Body of pancreas (tissue), 4 donors: Measurements from ENCODE around the gene ATRX. TPM values are rescaled to one million over a fixed set of nuclear protein-coding genes. Genes with fewer than 3 reads are reported as not detected.
A peak's percentile ranks its signal among the peaks of the same experiment; 100 is the strongest.
"Not testable (repeated sequence)": the region's sequence is repeated elsewhere in the genome, so short reads cannot be mapped to it uniquely, and the experiment has no call there.

ENCODE experiments used
- ATAC-seq: fragments of 150-250 bp; one replicate; pipeline ENCODE4 v1.9.1; 2016
- DNase-seq, 4 donors: peaks; one replicate each; pipeline ENCODE4 v3.0.0-alpha.2; 2019
- H3K27ac ChIP-seq, 4 donors: fragments of 200-600 bp; sonication (generic); 1 replicate in 3 of 4; 2 replicates in 1 of 4; pipeline versions ENCODE4 v1.5.1 to v1.6.1; 2016 to 2019; ENCODE audit warnings: mild to moderate bottlenecking in 1 of 4, mixed read lengths in 1 of 4, moderate library complexity in 1 of 4
- H3K27me3 ChIP-seq, 2 donors: fragments of 200-600 bp; sonication (generic); one replicate each; pipeline ENCODE4 v1.6.0; 2016; ENCODE audit warnings: mild to moderate bottlenecking in 1 of 2
- H3K36me3 ChIP-seq, 2 donors: fragments of 200-600 bp; sonication (generic); replicated peaks in 1 of 2; 2 replicates each; pipeline ENCODE4 v1.5.1; 2016; ENCODE audit warnings: low read depth in 2 of 2; ENCODE audit not compliant: insufficient read depth in 1 of 2
- H3K4me1 ChIP-seq: fragments of 200-600 bp; sonication (generic); one replicate; pipeline ENCODE4 v1.6.0; 2016
- H3K4me3 ChIP-seq, 2 donors: fragments of 200-600 bp; sonication (generic); 1 replicate in 1 of 2; 2 replicates in 1 of 2; pipeline ENCODE4 v1.5.1; 2016 to 2019
- H3K9me3 ChIP-seq, 3 donors: fragments of 200-600 bp; sonication (generic); 1 replicate in 2 of 3; 2 replicates in 1 of 3; pipeline ENCODE4 v1.5.1; 2016
- CTCF ChIP-seq, 7 experiments: fragments of 450-650 bp in 4 of 7; fragments of 200-600 bp in 3 of 7; sonication (generic) in 3 of 7; IDR thresholded peaks; one replicate each; pipeline ENCODE4 v1.5.1; 2016 to 2019; ENCODE audit warnings: antibody characterized with exemption in 7 of 7
- POLR2A ChIP-seq, 3 donors: fragments of 450-650 bp; IDR thresholded peaks; one replicate each; pipeline ENCODE4 v1.6.1; 2016; ENCODE audit warnings: antibody characterized with exemption in 3 of 3, mild to moderate bottlenecking in 2 of 3
- WGBS, 2 donors: methylation state at CpG; one replicate each; pipeline ENCODE4 v1.1.5; 2017; 5-methylcytosine and 5-hydroxymethylcytosine counted together
- intact Hi-C: fragments of 100-400 bp; cut with DNase I; formaldehyde crosslinking; loops from one replicate; pipeline ENCODE4 v1.15.1; 2023
- total RNA-seq, 2 donors: library from RNA; depleted of rRNA; stranded (reverse); fragments of >200 nt; gene quantifications; one replicate each; pipeline ENCODE4 v1.1.0, GENCODE V29; 2016

Gene ATRX
- total RNA-seq, 2 donors from 2014 or later, result 73.4 to 74.5 TPM

- no peak for DNase-seq
- H3K27me3 ChIP-seq, result no peaks in the 10 kb centered on the region
- no peaks in the 10 kb centered on the region for H3K9me3 ChIP-seq
- H3K4me3 ChIP-seq, result no peak overlapping the region
- 83 to 84% methylated on average over 2 of the region's 2 CpGs for WGBS, 2 donors
- ATAC-seq, result no peak
- no peaks in the 10 kb centered on the region for H3K36me3 ChIP-seq
- intact Hi-C loops, result no loop called here
- TF ChIP-seq CTCF (IDR thresholded peaks at IDR 0.05), result no peak
- no peak for TF ChIP-seq POLR2A (IDR thresholded peaks at IDR 0.05)
- H3K4me1 ChIP-seq, result no peaks in the 10 kb centered on the region
- no peak overlapping the region for H3K27ac ChIP-seq
Observed at GRCh38 chrX:77548751-77549150, 237.3 kb downstream of the ATRX start.

- H3K4me1 ChIP-seq, H3K4me3 ChIP-seq, H3K36me3 ChIP-seq, DNase-seq, ATAC-seq, H3K27me3 ChIP-seq, intact Hi-C loops, H3K9me3 ChIP-seq, H3K27ac ChIP-seq: not testable (repeated sequence)
- 87 to 92% methylated on average over 2 of the region's 2 CpGs for WGBS, 2 donors
Observed at GRCh38 chrX:77539778-77540177, 246.2 kb downstream of the ATRX start.

- H3K27ac ChIP-seq, ATAC-seq, H3K36me3 ChIP-seq, H3K9me3 ChIP-seq, DNase-seq, H3K27me3 ChIP-seq, H3K4me3 ChIP-seq, intact Hi-C loops, H3K4me1 ChIP-seq: not testable (repeated sequence)
- 89 to 100% methylated on average over 2 of the region's 2 CpGs for WGBS, 2 donors
Observed at GRCh38 chrX:77531261-77531660, 254.8 kb downstream of the ATRX start.

- TF ChIP-seq POLR2A (IDR thresholded peaks at IDR 0.05), result no peak
- no peak for TF ChIP-seq CTCF (IDR thresholded peaks at IDR 0.05)
- Histone ChIP-seq H3K36me3 (no peaks in the 10 kb centered on the region), H3K9me3 (no peaks in the 10 kb centered on the region), H3K27me3 (no peaks in the 10 kb centered on the region), H3K4me3 (no peak overlapping the region), H3K27ac (no peak overlapping the region), H3K4me1 (no peaks in the 10 kb centered on the region)
- DNase-seq, result no peak
- no peak for ATAC-seq
- intact Hi-C loops, result no loop called here
- WGBS, 2 donors, result 81 to 100% methylated on average over 1 to 5 of the region's 7 CpGs
Observed at GRCh38 chrX:77528034-77528433, 258.0 kb downstream of the ATRX start.

- no peak overlapping the region for H3K27ac ChIP-seq
Observed at GRCh38 chrX:77527233-77528001, 258.6 kb downstream of the ATRX start.

More at GRCh38 chrX:77527233-77528001, 258.6 kb downstream of the ATRX start:
- Histone ChIP-seq H3K27me3 (no peaks in the 10 kb centered on the region), H3K4me1 (no peaks in the 10 kb centered on the region), H3K36me3 (no peaks in the 10 kb centered on the region), H3K4me3 (no peak overlapping the region), H3K9me3 (no peaks in the 10 kb centered on the region)
- DNase-seq, result peak in 1 of 4 donors; percentile 7
- 82 to 90% methylated on average over 6 to 8 of the region's 18 CpGs for WGBS, 2 donors
- TF ChIP-seq POLR2A (IDR thresholded peaks at IDR 0.05) (no peak), CTCF (IDR thresholded peaks at IDR 0.05) (no peak)
- no peak for ATAC-seq
- intact Hi-C loops, result no loop called here
